ENCODE data around the gene IL10RB.

DNA sequence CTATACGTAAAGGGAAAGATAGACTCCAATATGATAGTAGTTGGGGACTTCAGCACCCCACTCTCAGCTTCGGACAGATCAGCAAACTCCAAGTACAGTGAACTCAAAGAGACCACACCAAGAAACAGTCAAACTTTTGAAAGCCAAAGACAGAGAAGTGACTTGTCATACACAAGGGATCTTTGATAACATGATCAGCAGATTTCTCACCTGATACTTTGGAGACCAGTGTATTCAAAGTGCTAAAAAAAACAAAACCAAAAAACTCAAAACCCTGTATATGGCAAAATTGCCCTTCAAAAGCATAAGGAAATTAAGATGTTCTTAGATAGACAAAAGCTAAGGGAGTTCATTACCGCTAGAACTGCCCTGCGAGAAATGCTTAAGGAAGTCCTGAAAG, 68.0 kb downstream of the IL10RB start:
- TF ChIP-seq, protein P1, sequence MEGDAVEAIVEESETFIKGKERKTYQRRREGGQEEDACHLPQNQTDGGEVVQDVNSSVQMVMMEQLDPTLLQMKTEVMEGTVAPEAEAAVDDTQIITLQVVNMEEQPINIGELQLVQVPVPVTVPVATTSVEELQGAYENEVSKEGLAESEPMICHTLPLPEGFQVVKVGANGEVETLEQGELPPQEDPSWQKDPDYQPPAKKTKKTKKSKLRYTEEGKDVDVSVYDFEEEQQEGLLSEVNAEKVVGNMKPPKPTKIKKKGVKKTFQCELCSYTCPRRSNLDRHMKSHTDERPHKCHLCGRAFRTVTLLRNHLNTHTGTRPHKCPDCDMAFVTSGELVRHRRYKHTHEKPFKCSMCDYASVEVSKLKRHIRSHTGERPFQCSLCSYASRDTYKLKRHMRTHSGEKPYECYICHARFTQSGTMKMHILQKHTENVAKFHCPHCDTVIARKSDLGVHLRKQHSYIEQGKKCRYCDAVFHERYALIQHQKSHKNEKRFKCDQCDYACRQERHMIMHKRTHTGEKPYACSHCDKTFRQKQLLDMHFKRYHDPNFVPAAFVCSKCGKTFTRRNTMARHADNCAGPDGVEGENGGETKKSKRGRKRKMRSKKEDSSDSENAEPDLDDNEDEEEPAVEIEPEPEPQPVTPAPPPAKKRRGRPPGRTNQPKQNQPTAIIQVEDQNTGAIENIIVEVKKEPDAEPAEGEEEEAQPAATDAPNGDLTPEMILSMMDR (IDR thresholded peaks at IDR 0.05; ENCODE audit: insufficient read depth, low read length): no peak
- TF ChIP-seq GABPA (IDR thresholded peaks at IDR 0.05; ENCODE audit: low read depth) (no peak), POLR2AphosphoS5 (IDR thresholded peaks at IDR 0.05; ENCODE audit: low read depth) (no peak)

All from HL-60 (cell line).